Omental fat pad (tissue), 4 donors: ENCODE data around the gene PAM16. TPM values are rescaled to one million over a fixed set of nuclear protein-coding genes. Genes with fewer than 3 reads are reported as not detected.

Experiments used
- ATAC-seq: fragments of 150-250 bp; one replicate; pipeline ENCODE4 v1.9.1; 2016; ENCODE audit warnings: mild to moderate bottlenecking, moderate library complexity; ENCODE audit not compliant: low FRiP score
- DNase-seq: peaks from one replicate; pipeline ENCODE4 v3.0.0-alpha.2; 2019; ENCODE audit warnings: low spot score
- total RNA-seq, 4 donors: library from RNA; depleted of rRNA; stranded (reverse); fragments of >200 nt; gene quantifications; one replicate each; pipeline ENCODE4 v1.1.0, GENCODE V29; 2016
- TF ChIP-seq, protein P1 (sequence below), 3 donors: fragments of 450-650 bp; IDR thresholded peaks; one replicate each; pipeline ENCODE4 v1.5.1; 2016 to 2017; ENCODE audit warnings: antibody characterized with exemption in 3 of 3, mild to moderate bottlenecking in 3 of 3, moderate library complexity in 2 of 3

Gene PAM16
- total RNA-seq, 4 donors from 2014 or later = 32.7 to 53.9 (median 41.8) TPM

DNA sequence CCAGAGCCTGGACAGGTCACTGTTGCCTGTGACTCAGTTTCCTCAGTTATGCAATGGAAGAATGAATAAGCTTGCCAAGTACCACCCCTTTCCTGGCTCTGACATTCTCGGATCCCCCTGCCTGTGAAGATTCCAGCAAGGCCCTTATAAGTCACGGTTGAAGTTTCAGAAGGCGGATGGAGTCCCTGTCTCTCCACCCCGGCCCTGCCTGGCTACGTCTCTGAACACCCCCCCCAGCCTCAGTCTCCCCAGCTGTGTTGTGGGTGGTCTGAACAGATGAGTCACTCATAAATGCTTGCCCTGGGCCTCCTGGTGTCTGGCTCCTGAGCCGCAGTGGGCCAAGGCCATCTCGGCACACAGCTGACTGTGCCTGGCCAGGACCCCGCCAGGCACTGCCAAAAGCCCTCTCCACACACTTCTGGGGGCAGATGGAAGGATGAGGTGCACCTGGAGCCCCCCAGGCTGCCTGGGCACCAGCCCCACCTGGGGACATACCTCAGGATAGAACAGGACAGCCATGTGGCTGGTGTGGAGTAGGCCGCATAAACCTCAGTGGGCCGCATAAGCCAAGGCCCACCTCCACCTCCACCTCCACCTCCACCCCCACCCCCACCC is 35.9 kb upstream of the PAM16 start:
- TF ChIP-seq, protein P1, sequence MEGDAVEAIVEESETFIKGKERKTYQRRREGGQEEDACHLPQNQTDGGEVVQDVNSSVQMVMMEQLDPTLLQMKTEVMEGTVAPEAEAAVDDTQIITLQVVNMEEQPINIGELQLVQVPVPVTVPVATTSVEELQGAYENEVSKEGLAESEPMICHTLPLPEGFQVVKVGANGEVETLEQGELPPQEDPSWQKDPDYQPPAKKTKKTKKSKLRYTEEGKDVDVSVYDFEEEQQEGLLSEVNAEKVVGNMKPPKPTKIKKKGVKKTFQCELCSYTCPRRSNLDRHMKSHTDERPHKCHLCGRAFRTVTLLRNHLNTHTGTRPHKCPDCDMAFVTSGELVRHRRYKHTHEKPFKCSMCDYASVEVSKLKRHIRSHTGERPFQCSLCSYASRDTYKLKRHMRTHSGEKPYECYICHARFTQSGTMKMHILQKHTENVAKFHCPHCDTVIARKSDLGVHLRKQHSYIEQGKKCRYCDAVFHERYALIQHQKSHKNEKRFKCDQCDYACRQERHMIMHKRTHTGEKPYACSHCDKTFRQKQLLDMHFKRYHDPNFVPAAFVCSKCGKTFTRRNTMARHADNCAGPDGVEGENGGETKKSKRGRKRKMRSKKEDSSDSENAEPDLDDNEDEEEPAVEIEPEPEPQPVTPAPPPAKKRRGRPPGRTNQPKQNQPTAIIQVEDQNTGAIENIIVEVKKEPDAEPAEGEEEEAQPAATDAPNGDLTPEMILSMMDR (IDR thresholded peaks at IDR 0.05) = no peak
- ATAC-seq = no peak
- no peak for DNase-seq

DNA sequence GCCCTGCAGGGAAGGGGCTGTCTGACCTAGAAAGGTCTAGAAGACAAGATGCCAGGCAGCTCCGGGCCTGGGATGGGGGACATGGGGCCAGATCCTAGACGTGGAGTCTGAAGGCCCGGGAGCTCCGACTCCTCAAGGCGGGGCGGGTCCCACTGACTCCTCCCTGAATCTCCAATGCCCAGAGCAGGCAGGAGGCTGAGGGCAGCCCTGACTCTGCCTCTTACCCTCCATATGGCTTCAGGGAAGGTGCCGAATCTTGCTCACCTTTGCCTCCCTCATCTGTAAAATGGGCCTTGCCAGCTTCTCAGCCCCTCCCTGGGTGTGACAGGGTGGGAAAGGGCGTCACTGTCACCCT is 35.3 kb upstream of the PAM16 start:
- TF ChIP-seq, protein P1 (IDR thresholded peaks at IDR 0.05) = no peak
- no peak for DNase-seq
- no peak for ATAC-seq

DNA sequence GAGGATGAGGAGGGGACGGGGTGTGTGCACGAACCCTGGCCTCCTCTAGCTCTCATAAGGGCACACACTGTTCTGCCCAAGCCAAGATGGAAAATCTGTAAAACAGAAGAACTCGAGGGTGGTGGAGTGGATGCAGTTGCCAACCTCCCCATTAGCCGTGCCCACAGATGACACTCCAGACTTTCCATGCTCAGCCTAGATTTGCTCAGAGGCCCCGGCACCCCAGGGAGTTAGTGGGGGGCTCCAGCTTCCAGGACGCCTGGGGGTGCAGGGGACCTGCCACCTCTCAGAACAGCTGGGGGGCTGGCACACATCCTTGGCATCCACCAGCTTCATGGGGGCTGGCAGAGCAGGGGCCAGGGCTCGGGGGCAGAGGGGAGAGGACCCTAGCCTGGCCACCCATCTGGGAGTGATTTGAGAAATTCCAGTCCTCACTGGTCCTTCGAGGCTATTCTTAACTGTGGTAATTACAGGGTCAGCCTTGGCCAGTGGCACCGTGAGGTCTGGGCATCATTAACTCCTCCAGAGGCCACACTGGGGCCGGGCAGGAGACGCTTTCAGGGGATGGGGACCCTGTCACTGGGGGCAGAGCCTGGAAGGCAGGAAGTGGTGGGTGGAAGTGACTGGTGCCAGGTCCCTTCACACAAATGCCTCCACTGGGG is 34.8 kb upstream of the PAM16 start:
- no peak for DNase-seq
- no peak for ATAC-seq
- TF ChIP-seq, protein P1 (IDR thresholded peaks at IDR 0.05) = no peak

DNA sequence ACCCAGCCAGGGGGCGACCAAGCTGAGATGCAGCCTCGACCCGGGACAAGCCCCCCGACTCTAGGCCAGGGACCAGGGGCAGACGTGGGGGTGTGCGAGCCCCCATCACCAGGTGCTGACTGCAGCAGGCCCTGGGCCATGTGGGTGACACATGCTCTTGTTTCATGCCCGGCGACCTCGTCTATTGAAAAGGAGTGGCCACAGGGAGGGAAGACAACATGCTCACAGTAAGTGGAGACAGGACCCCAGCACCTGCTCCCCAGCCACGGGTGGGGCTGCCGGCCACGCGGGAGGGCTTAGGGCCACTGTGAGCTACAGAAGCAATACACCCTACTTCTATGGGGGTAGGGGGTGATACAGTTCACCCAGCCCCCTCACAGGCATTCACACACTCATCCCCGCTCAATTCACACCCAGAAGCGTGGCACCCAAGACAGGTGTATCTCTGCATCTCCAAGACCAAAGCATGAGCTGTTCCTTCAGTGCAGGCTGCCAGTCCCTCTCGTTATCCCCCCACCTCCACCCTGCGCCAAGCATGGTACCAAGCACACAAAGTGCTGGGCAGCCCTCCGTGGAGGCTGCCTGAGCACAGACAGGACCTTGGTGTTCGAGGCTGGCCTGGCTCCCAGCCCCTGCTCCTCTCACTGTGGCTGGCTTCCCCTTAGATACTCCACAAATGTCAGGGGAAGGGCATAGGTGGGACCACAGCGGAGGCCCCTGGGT is 34.1 kb upstream of the PAM16 start:
- ATAC-seq (no peak), DNase-seq (no peak)
- TF ChIP-seq, protein P1 (IDR thresholded peaks at IDR 0.05) = no peak

DNA sequence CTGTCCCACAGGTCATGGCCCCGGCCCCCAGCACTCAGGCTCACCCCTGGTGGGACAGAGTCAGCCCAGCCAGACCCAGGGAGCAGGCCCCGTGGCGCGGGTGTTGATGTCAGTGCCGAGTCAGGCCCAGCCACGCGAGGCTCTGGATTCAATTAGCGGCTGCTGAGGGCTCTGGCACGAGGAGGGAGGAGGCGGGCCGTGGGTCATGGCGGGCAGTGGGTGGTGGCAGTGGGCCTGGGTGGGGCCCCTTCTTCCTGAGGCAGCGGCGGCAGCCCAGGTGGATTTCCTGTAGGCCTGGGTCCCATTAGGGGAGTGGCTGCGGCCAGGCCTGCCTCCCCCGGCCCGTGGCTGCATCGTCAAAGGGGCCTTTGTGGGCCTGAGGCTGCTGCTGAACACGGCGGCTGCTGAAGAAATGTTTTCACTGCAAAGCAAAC is 33.4 kb upstream of the PAM16 start:
- DNase-seq = no peak
- TF ChIP-seq, protein P1 (IDR thresholded peaks at IDR 0.05) = no peak

DNA sequence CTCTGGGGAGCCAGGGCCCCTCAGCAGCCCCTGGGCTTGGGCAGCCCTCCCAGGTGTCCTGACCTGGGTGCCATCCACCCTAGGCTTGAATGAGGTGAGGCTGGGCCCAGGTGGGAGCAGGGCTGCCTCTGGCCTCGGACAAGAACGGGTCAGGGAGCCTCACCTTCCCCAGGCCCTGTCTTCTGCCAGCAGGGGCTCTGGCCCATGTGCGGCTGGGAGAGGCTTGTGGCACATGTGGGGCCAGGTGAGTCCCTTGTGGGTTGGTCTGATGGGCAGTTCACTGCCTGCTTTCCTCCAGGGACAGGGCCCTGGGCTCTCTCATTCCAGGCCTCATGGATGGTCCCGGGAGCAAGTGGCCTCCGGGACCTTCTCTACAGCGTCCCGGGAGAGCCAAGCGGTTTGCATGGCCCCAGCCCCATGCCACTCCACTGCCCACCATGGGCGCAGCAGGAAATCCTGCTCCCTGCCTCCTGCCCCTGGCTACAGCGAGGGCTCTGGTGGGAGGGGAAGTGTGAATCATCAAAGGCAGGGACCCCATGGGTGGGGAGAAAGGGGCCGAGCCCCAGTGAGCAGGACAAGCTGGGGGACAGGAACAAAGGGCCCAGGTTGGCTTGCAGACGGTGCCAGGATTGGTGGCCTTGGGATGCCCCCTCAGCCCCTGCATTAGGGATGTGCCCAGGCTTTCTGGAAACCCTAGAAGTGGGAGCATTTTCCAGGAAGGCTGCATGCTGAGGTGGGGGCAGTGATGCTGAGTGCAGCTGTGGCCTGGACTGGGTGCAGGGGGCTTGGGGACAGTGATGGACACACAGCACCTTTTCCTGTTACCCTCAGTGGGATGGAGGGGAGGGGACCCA is 32.7 kb upstream of the PAM16 start:
- DNase-seq (no peak), ATAC-seq (no peak)
- TF ChIP-seq, protein P1 (IDR thresholded peaks at IDR 0.05) = no peak

More for the DNA sequence above, 33.4 kb upstream of the PAM16 start:
- no peak for ATAC-seq
